BE2C (cell line): ENCODE data around the gene POLR2I.
"Not testable (repeated sequence)": the region's sequence is repeated elsewhere in the genome, so short reads cannot be mapped to it uniquely, and the experiment has no call there.

ENCODE experiments used
- DNase-seq: peaks from one replicate; pipeline ENCODE4 v3.0.0-alpha.2; 2020
- H3K27me3 ChIP-seq: fragments of 250-450 bp; sonication (Bioruptor Pico); 2 replicates; pipeline ENCODE4 v1.5.1; 2020; ENCODE audit warnings: mild to moderate bottlenecking
- H3K36me3 ChIP-seq: fragments of 250-450 bp; sonication (Bioruptor Pico); 2 replicates; pipeline ENCODE4 v1.5.1; 2020; ENCODE audit warnings: mild to moderate bottlenecking
- H3K4me1 ChIP-seq: fragments of 250-450 bp; sonication (Bioruptor Pico); 2 replicates; pipeline ENCODE4 v1.5.1; 2020
- H3K4me3 ChIP-seq: 2 replicates; pipeline ENCODE4 v1.5.1; 2011; ENCODE audit warnings: low read depth, low read length
- H3K9me3 ChIP-seq: fragments of 250-450 bp; sonication (Bioruptor Pico); 2 replicates; pipeline ENCODE4 v1.5.1; 2020
- TF ChIP-seq, protein P1 (sequence below): IDR thresholded peaks from 2 replicates; pipeline ENCODE4 v1.5.1; 2012; ENCODE audit warnings: mild to moderate bottlenecking, low read depth, low read length

Gene POLR2I

DNA sequence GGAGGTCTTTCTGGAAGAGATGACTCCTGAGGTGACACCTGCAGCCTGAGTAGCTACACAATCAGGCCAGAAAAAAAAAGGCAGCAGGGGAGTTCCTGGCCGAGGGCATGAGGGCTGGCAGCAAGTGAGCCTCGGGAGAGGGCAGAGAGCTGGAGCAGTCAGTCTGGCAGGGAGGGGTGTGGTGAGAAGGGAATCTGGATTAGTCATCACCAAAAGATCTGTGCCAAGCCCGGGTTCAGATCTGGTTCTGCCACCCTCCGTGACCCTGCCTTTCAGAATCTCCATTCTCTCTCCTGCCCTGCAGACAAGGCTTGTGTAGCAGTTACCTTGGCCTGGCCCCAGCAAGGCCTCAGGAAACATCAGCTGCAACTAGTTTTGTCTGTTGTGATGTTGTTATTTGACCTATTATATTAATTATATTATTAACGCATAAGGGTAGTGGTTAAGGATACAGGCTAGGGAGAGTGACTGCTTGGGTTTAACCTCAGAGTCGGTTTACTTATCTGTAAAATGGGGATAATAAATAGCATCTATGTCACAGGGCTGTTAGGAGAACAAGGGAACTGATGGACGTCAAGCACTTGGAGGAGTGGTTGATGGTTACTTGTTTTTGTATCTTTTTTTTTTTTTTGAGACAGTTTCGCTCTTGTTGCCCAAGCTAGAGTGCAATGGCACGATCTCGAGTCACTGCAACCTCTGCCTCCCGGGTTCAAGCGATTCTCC is 22.4 kb upstream of the POLR2I start:
- TF ChIP-seq, protein P1, sequence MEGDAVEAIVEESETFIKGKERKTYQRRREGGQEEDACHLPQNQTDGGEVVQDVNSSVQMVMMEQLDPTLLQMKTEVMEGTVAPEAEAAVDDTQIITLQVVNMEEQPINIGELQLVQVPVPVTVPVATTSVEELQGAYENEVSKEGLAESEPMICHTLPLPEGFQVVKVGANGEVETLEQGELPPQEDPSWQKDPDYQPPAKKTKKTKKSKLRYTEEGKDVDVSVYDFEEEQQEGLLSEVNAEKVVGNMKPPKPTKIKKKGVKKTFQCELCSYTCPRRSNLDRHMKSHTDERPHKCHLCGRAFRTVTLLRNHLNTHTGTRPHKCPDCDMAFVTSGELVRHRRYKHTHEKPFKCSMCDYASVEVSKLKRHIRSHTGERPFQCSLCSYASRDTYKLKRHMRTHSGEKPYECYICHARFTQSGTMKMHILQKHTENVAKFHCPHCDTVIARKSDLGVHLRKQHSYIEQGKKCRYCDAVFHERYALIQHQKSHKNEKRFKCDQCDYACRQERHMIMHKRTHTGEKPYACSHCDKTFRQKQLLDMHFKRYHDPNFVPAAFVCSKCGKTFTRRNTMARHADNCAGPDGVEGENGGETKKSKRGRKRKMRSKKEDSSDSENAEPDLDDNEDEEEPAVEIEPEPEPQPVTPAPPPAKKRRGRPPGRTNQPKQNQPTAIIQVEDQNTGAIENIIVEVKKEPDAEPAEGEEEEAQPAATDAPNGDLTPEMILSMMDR = no peak
- Histone ChIP-seq H3K9me3 (no peaks in the 10 kb centered on the region), H3K4me3 (no peak overlapping the region), H3K4me1 (no peaks in the 10 kb centered on the region), H3K36me3 (peaks cover 4% of the 10 kb centered on the region; the same call in 1 of the 2 replicates), H3K27me3 (no peaks in the 10 kb centered on the region)
- no peak for DNase-seq

DNA sequence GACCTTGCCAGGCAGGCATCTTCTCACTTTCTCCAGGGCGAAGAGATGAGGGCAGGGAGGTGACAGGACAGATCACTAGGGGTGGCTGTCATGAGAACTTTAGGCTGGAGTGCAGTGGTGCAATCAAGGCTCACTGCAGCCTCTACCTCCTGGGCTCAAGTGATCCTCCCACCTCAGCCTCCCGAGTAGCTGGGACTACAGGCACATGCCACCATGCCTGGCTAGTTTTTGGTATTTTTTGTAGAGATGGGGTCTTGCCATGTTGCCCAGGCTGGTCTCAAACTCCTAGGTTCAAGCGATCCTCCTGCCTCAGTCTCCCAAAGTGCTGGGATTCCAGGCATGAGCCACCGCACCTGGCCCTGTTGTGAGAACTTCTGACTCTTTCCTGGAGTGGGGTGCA is 20.2 kb upstream of the POLR2I start:
- H3K4me3 ChIP-seq, H3K36me3 ChIP-seq, H3K4me1 ChIP-seq, DNase-seq, H3K27me3 ChIP-seq, H3K9me3 ChIP-seq: not testable (repeated sequence)

- not testable (repeated sequence) for DNase-seq, H3K36me3 ChIP-seq, H3K4me3 ChIP-seq, H3K4me1 ChIP-seq, H3K27me3 ChIP-seq, H3K9me3 ChIP-seq
These were observed 16.5 kb upstream of the POLR2I start for GRCh38 chr19:36131221-36131620.

DNA sequence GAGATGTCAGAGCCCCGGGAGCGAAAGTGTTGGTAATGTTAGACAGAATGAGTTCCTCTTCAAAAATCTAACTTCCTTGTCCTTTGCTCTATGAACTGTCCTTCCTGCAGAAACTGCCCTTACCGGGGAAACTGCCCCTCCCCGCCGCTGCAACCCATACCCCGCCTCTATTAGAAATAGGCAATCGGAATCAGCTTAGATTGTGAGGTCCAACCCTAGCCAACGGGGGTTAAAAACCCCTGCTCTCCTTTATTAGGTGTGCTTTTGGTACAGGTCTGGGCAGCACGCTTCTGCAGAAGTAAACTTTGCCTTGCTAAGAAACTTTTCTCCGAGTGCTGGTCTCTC is 13.7 kb upstream of the POLR2I start:
- Histone ChIP-seq H3K9me3 (no peaks in the 10 kb centered on the region), H3K4me3 (peak overlapping the region; percentile 65), H3K36me3 (no peaks in the 10 kb centered on the region; the same call in 1 of the 2 replicates), H3K27me3 (no peaks in the 10 kb centered on the region), H3K4me1 (no peaks in the 10 kb centered on the region)
- no peak for DNase-seq
- TF ChIP-seq, protein P1 = no peak

DNA sequence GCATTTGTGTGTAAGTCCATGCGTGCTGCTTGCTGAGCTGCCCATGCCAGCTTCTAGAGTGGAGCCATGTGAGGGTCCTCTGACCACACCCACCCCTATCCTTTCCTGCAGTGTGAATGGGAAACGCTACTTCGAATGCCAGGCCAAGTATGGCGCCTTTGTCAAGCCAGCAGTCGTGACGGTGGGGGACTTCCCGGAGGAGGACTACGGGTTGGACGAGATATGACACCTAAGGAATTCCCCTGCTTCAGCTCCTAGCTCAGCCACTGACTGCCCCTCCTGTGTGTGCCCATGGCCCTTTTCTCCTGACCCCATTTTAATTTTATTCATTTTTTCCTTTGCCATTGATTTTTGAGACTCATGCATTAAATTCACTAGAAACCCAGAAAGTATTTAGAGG is 10.9 kb upstream of the POLR2I start:
- Histone ChIP-seq H3K27me3 (no peaks in the 10 kb centered on the region), H3K36me3 (no peaks in the 10 kb centered on the region; the same call in 1 of the 2 replicates), H3K4me1 (no peaks in the 10 kb centered on the region), H3K9me3 (no peaks in the 10 kb centered on the region), H3K4me3 (no peak overlapping the region)
- TF ChIP-seq, protein P1 = no peak
- no peak for DNase-seq

GRCh38 chr19:36121486-36122124 is 6.9 kb upstream of the POLR2I start:
- Histone ChIP-seq H3K4me3 (no peak overlapping the region), H3K27me3 (no peaks in the 10 kb centered on the region), H3K36me3 (peaks cover 10% of the 10 kb centered on the region), H3K4me1 (no peaks in the 10 kb centered on the region), H3K9me3 (no peaks in the 10 kb centered on the region)
- no peak for DNase-seq
- TF ChIP-seq, protein P1 = no peak

- H3K4me3 ChIP-seq = no peak overlapping the region
- H3K4me1 ChIP-seq = no peaks in the 10 kb centered on the region
- H3K9me3 ChIP-seq = no peaks in the 10 kb centered on the region
- no peaks in the 10 kb centered on the region for H3K27me3 ChIP-seq
- DNase-seq = no peak
- TF ChIP-seq, protein P1 = no peak
- H3K36me3 ChIP-seq = peaks cover 10% of the 10 kb centered on the region
These were observed 6.3 kb upstream of the POLR2I start for GRCh38 chr19:36120984-36121358.
